Activated CD8-positive, alpha-beta memory T cell treated with anti-CD3 and anti-CD28 coated beads, Interleukin-2, amount 50 U/mL, for 48 hours (primary cell): ENCODE measurements around the gene HELZ.
"Not testable (repeated sequence)": the region's sequence is repeated elsewhere in the genome, so short reads cannot be mapped to it uniquely, and the experiment has no call there.

Experiments
- DNase-seq: peaks from one replicate; pipeline ENCODE4 v3.0.0-alpha.2; 2020

The HELZ gene

DNA sequence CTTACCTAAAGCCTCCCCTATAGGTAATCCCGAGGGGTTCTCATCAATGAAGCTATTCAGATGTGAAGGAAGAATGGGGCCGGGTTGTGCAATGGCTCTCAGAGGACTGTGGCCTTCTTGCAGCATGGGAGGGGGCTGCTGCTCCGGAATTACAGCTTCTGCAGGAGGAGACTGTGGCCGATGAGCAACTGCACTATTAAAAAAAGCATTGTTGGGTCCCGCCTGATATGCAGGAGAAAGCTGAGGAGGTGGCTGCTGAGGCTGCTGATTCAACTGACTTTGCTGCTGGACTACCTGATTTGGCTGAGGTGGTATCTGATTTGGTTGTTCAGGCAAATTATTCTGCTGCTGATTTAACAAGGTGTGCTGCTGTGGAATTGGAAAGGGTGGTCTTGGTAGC is 135.9 kb downstream of the HELZ start:
- DNase-seq = no peak

DNA sequence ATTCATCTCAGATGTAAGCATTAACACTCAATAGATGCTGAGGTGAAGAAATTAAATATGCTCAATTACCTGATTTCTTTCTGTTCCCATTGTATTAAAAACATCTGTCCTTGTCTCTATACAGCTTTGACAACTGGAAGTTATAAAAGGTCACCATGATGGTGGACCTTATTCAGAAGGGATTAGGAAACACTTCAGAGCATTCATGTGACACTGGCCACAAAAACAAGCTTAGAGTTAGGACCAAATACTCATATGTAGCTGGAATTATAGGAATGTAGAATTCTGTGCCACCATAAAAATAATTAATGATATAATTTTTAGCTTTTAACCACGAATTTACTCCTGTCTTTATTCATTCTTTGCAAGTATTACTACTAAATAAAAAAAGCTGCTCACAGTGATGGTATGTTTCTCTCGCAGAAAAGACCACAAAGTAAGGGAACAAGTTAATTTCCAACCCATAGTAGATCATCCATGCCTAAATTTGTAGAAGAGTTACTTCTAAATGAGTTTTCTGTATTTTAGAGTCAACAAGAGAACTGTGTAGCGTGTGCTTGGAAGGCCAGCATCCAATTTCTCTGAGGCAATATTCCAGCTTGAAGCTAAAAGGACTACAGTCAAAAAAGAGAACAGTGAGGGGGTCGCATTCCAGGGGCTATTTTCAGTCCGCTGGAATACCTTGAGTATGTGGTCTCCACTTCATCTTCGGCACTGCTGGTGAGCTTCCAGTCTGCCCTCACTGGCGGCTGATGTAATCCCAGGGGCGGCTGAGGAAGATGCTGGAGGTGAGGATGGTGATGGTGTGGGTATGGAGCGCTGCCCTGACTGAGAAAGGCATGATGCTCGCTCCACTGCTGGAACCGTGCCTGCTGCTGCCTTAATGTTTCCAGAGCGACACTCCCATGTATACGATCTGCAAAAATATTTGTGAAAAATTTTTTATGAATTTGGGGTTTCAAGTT is 136.9 kb downstream of the HELZ start:
- no peak for DNase-seq

DNA sequence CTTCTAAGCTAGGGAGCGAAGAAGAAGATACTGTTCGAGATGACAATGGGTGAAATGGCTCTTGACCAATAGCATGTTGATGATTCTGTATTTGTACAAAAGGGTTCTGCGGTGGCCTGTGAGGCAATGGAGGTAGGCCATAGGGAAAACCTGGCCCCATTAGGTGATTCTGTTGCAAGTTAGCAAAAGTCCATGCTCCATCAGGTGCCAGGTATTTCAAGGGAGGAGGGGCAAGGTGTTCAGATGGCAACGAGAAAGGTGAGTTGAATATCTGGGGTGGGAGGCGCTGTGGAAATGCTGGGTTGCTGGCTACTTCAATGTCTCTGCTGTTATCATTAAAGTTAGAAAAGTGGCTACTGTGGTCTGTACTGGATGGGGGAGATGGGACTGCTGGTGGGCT is 137.8 kb downstream of the HELZ start:
- no peak for DNase-seq

DNA sequence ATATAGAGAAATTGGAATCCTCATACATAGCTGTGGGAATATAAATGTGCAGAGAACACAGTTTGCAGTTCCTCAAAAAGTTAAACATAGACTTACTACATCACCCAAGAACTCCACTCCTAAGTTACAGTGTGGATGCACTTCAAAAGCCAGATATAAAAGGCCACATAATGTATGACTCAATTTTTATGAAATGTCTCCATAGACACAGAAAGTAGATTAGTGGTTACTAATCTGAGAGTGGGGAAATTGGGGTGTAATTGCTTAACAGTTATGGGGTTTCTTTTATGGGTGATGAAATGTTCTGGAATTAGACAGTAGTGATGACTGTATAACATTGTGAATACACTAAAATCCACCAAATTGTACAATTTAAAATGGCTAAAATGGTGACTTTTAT is 139.8 kb downstream of the HELZ start:
- no peak for DNase-seq

DNA sequence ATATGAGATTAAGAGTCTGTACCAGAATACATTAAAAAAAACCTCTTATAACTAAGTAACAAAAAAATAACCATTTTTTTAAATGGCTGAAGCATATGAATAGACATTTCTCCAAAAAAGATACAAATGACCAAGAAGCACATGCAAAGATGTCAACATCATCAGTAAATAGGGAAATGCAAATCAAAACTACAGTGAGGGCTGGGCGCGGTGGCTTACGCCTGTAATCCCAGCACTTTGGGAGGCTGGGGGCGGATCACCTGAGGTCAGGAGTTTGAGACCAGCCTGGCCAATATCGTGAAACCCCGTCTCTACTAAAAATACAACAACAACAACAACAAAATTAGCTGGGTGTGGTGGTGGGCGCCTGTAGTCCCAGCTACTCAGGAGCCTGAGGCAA is 140.4 kb downstream of the HELZ start:
- DNase-seq = not testable (repeated sequence)

DNA sequence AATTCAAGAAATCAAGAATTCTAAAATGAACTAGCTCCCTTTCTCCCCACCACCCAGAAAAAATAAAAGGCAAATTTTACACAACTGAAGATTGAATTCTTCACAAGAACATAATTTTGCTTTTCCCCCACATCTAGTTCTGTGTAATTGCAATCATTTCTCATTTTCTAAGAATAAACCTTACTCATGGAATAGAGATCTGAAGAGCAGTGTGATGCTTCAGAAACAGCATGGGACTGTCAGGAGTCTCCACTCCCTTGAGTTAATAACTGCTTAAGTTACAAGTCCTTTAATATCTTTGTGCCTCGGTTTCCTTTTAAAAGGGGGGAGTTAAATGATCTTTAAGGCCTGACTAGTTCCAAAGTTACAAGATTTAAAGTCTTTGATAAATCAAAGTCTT is 147.0 kb downstream of the HELZ start:
- DNase-seq = no peak

DNA sequence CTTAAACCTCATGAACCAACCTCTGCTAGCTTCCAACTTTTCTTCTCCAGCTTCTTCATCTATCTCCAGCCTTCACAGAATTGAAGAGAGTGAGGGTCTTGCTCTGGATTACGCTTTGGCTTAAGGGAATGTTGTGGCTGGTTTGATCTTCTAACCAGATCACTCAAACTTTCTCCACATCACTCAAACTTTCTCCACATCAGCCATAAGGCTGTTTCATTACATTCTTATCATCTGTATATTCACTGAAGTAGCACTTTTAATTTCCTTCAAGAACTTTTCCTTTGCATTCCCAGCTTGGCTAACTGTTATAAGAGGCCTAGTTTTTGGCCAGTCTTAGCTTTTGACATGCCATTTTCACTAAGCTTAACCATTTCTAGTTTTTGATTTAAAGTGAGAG is 148.4 kb downstream of the HELZ start:
- DNase-seq = no peak

DNA sequence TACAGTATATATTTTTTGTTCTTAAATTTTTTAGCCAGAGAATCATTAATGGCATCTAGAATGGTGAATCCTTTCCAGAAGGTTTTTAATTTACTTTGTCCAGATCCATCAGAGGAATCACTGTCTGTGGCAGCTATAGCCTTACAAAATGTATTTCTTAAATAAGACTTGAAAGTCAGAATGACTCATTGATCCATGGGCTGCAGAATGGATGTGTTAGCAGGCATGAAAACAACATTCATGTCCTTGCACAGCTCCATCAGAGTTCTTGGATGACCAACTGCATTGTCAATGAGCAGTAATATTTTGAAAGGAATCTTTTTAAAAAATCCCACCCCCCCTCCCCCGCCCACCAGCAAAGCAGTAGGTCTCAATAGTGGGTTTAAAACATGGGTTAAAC is 149.2 kb downstream of the HELZ start:
- DNase-seq = no peak

DNA sequence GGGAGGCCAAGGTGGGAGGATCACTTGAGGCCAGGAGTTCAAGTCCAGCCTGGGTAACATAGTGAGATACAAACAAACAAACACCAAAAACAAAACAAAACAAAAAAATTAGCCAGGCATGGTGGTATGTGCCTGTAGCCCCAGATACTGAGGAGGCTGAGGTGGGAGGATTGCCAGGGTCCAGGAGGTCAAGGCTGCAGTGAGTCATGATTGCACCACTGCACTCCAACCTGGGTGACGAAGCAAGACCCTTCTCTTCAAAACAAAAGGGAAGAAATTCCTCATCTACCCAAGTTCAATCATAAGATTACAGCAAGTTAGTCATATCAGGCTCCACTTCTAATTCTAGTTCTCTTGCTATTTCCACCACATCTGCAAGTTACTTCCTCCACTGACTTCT is 149.7 kb downstream of the HELZ start:
- not testable (repeated sequence) for DNase-seq

DNA sequence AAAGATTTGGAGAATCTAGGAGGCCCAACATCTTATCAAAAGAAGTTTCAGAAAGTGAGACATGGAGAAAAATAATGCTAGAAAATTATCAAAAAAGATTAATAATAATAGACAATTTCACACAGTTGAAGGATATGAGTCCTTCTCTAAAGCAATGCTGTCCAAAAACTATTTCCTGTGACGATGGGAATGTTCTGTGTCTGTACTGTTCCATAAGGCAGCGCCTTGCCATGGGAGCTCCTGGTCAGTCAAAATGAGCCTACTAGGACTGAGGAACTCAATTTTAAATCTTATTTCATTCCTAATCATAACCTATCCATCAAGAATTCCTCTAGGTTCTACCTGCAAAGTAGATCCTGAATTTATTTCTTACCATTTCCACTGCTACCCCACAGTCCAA is 151.6 kb downstream of the HELZ start:
- no peak for DNase-seq

DNA sequence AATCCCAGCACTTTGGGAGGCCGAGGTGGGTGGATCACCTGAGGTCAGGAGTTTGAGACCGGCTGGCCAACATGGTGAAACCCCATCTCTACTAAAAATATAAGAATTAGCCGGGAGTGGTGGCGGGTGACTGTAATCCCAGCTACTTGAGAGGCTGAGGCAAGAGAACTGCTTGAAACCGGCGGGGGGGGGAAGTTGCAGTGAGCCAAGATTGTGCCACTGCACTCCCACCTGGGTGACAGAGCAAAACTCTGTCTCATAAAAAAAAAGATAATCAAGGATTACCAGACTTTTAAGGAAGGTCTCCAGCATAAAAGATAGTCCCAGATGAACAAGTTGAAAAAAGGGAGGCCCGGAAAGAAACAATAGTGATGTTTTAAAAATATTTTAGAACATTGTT is 152.3 kb downstream of the HELZ start:
- DNase-seq = not testable (repeated sequence)

DNA sequence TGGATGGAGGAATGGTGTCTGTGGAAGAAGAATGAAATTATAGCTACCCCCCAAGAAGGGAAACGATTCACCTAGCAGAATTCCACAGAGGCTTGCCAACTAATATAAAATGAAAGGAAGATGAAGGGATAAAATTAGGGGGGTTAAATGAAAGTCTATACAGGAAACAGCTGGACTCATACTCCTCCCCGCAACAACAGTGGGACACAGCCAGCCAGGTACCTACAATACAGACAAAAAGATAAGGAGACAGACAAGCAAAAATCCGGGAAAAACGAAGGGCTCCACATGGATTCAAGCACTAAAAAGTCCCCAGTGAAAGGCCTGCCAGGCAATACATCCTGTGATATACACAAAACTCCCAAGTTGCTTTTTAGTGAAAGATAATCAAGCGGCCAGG is 152.7 kb downstream of the HELZ start:
- DNase-seq = no peak

DNA sequence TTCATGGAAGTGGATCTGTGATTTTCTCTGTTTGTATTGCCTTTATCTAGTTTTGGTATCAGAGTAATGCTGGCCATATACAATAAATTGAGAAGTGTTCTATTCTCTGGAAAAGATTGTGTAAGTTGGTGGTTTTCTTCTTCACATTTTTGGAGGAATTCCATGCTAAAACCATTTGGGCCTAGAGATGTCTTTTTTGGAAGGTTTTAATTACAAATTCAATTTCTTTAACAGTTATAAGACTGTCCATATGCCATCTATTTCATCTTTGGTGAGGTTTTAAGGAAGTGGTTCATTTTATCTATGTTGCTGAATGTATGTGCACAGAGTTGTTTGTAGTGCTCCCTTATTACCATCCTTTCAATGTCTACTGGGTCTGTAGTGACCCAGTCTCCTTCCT is 154.7 kb downstream of the HELZ start:
- no peak for DNase-seq

DNA sequence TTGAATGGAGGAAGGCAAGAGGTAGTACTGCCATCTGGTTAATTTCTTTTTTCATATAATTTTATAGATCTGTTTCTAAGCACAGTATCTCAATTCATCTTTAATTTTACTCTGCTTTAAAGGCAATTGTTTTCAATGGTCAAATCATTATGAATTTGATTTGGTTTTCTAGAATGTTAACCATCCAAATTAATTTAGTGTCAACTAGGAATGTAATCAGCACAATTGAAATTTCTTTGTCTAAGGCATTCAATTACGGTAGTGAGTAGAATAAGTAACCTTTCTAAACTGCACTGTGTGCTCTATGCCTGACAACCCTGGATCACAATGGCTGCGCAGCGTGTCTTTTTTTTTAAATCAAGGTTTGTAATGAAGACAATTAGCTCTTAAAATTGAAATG is 156.4 kb downstream of the HELZ start:
- DNase-seq = no peak

DNA sequence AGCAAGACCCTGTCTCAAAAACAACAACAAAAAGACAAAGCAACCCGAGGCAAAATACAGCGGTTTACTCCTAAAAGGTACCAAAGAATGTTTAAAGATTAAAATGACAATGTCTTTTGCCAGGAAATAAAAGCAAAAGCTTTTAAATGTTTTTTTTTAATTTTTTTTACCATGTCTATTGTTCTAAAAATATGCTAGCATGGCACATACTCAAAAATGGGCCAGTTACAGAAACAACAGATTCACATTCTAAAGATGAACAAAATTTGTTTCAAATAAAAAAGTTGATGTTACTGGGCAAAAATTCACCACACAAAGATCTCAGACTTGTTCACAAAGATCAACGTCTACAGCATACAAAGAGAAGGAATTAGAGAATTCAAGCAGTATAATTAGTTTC is 159.6 kb downstream of the HELZ start:
- DNase-seq = no peak

DNA sequence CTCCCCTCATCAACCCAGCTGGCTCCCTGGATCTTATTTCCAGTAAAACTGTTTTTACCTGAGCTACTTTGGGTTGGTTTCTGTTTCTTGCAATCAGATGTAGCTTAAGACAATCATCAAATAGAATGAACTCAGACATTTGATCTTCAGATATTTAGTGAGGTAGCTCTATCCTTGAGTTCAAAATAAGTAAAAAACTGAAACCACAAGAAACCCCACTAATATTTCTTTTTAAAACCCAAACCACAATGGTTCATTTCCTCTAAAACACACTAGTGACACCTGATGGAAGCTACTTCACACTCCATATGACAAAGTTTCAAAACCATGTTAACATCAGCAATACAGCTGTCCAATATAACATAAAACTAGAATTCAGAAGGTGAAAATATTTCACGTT is 162.9 kb downstream of the HELZ start:
- DNase-seq = no peak

DNA sequence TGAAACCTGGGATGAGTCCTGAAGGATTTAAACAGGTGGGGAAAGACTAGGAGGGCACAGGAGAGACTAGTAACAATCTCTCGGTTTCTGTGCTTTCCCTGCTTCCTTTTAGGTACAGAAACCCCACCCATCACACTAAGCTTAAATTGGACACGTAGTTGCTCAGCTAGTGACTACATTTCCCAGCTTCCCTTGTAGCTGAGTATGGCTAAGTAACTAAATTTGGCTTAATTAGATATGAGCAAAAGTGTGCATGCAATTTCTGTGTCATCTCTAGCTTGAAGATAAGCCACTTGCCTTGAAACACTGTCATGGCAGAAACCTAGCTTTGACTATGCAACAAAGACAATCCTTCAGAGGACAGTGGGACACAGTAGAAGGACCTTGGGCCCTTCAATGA is 164.2 kb downstream of the HELZ start:
- no peak for DNase-seq

DNA sequence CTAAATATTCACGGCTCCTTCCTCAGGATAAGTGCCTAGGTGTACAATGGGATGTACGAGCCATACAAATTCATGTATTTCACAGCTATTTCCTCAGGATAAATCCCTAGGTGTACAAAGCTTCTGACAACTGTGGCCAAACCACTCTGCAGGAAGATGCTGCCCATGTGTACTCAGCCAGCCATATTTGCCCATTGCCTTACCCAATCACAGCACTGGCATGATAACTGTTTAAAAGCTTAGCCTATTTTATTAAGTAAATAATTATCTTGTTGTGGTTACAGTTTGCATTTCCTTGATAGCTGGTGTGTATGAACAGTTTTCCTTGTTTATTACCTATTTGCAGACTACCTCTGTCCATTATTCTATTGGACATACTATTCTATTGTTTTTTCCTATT is 165.5 kb downstream of the HELZ start:
- DNase-seq = no peak

DNA sequence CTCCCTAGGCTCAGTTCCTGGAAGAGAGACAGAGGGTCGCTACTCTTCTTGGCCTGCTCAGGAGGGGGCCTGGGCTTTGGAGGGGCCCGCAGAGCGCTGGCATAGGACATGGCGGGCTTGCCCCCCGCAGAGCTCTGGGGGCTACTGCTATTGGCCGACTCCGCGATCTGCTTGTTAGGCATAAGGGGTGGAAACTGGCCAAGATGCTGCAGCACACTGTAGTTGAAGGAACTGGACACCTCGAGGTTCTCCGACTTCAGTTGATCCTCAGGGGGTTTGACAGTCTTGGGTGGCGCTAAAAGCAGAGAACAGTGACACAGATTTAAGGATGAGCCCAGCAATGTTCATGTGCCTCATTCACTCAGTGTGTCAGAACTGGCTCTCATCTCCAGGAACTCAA is 166.7 kb downstream of the HELZ start:
- no peak for DNase-seq

DNA sequence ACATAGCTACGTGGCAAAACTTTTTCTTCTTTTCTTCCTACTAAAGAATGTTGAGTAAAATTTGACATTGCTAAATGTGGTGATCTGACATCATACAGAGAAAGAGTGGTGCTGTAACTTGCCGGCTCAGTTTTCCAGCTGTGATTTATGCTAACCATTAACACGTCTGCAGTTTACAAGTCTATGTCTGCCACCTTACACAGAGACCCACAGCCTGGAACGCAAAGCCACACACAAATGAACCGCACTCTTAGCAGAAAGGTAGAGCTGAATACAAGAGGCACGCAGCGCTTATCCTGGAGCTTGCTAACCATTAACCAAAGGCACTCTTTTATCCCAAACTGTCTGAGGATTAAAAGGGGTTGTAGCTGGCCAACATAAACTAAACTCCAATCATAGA is 168.7 kb downstream of the HELZ start:
- DNase-seq = no peak

DNA sequence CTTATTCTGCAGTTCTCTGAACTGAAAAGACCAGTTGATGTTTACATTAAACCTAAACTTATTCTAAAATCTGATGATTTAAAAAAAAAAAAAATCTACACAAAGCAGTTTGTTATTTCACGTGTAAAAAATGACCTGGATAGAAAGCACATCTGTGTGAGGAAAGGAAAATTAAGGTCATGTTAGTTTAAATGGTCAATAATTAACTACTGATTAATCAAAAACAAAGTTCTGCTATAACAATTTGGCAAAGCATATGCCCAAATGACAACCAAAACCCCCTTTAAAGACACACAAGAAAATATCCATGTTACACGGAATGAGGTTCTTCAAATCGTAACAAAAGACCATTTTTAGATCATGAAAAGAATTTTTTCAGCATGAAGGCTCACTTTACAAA is 170.2 kb downstream of the HELZ start:
- DNase-seq = no peak

DNA sequence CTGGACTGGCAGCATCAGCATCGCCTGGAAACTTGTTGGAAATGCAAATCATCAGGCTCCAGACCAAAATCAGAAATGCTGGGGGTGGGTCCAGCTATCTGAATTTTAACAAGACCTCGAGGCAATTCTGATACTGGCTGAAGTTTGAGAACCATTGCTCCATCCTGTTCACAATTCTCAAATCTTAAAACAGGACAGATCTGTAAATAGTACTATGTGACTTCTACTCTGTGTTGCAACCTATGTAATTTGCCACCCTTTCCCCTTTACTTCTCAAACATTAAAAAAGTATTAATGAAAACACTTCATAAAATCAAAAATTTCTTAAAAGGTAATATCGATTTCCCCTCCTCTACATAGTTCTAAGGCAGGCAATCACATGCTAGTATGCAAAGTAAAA is 172.1 kb downstream of the HELZ start:
- DNase-seq = no peak

DNA sequence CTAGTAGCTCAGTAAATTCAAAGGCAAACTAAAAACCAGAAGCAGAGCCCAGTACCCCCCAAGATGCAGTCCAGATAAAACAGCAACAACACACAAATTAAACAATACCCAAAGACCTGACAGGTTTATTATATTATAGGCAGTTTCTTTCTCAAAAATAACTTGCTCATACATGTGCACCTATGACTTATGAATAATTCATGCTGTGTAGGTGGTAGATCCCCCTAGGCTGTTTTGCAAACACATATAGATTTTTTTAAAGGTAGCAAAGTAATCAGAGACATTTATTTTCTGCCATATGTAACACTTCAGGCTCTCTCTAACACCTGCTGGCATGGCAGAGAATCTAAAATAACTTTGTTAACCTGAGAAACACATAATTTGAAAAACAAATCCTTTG is 173.4 kb downstream of the HELZ start:
- no peak for DNase-seq

DNA sequence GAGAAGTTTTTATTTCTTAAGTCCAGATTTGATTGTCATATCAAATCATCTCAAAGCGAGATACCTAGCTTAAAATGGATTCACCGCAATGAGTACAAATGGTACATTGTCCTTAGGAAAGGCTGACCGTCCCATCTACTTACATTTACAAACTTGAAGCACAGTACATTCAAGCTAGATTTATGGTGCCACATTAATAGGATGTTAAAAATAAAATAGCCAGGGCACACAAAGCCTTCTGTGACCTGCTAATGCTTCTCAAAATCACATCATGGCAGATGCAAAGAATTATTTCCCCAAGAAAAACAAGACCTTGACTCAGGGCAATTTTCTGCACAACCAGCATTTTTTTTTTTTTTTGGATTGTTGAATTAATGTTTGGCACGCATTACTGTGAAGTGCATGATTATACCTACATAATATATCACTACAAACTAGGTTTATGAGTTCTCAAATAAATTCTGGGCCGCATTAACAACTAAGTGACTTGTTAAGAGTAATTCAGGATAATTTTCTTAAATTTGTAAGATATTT is 175.3 kb downstream of the HELZ start:
- no peak for DNase-seq

DNA sequence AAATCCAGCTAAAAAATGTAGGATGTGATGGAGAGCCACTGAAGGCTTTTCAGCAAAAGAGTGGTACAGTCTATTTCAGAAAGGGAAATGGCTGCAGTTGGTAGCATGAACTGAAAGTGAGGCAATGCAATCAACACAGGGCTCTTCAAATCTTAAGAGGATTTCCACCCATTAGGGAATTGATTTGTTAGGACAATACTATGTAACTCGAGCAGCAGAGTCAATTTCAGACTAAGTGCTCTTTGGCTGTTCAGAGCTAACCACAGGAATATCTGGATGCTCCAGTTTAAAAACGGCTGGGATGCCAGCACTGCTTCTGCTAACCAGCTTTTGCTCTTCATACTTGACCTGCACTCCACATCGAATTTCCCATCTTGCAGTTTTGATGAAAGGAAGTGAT is 176.0 kb downstream of the HELZ start:
- no peak for DNase-seq
